Lung (tissue), 12 donors: Measurements from ENCODE around the gene RHOT1. TPM values are rescaled to one million over a fixed set of nuclear protein-coding genes. Genes with fewer than 3 reads are reported as not detected.

Experiments used
- ATAC-seq: fragments of 200-7000 bp; cut with Tn5 transposase; one replicate; pipeline ENCODE4 v1.9.1; 2020; ENCODE audit warnings: moderate number of reproducible peaks; ENCODE audit not compliant: insufficient read depth, low FRiP score
- DNase-seq, 3 donors: peaks; one replicate each; pipeline ENCODE4 v3.0.0-alpha.2; 2013 to 2017
- H3K27ac ChIP-seq, 2 donors: one replicate each; pipeline ENCODE4 v1.5.1; 2013; ENCODE audit warnings: mild to moderate bottlenecking in 2 of 2, moderate library complexity in 2 of 2, control low read depth in 1 of 2, inconsistent platforms in 1 of 2, low read depth in 1 of 2, low read length in 1 of 2
- H3K27me3 ChIP-seq, 3 donors: one replicate each; pipeline ENCODE4 v1.5.1; 2013; ENCODE audit warnings: low read length in 2 of 3; ENCODE audit not compliant: control insufficient read depth in 3 of 3, insufficient read depth in 3 of 3
- H3K36me3 ChIP-seq, 4 donors: one replicate each; pipeline ENCODE4 v1.5.1; 2013; ENCODE audit warnings: low read length in 4 of 4, mild to moderate bottlenecking in 1 of 4, moderate library complexity in 1 of 4; ENCODE audit not compliant: control insufficient read depth in 4 of 4, insufficient read depth in 4 of 4
- H3K4me1 ChIP-seq, 5 donors: one replicate each; pipeline ENCODE4 v1.5.1; 2013; ENCODE audit warnings: low read length in 5 of 5, mild to moderate bottlenecking in 2 of 5, moderate library complexity in 1 of 5; ENCODE audit not compliant: control insufficient read depth in 5 of 5, insufficient read depth in 5 of 5
- H3K4me3 ChIP-seq: one replicate; pipeline ENCODE4 v1.5.1; 2013; ENCODE audit warnings: mild to moderate bottlenecking, control low read depth, moderate library complexity
- H3K9ac ChIP-seq, 2 donors: one replicate each; pipeline ENCODE4 v1.5.1; 2013; ENCODE audit warnings: low read length in 2 of 2, control low read depth in 1 of 2; ENCODE audit not compliant: insufficient read depth in 1 of 2
- H3K9me3 ChIP-seq, 4 donors: one replicate each; pipeline ENCODE4 v1.5.1; 2013; ENCODE audit warnings: low read length in 3 of 4, mild to moderate bottlenecking in 1 of 4, moderate library complexity in 1 of 4; ENCODE audit not compliant: control insufficient read depth in 4 of 4, insufficient read depth in 3 of 4
- CTCF ChIP-seq: IDR thresholded peaks from 2 replicates; pipeline ENCODE4 v1.5.1; 2012; ENCODE audit warnings: mild to moderate bottlenecking; ENCODE audit errors: control extremely low read depth, extremely low read depth
- WGBS, 2 donors: extraction: QIAGEN DNeasy Blood & Tissue Kit; methylation state at CpG; one replicate each; pipeline ENCODE4 v1.1.7; 2013; 5-methylcytosine and 5-hydroxymethylcytosine counted together
- polyA plus RNA-seq, 2 donors: library from polyadenylated mRNA; stranded (reverse); fragments of 200-250 nt; gene quantifications; one replicate each; pipeline ENCODE4 v1.2.1, GENCODE V29; 2013
- total RNA-seq, 2 donors: library from RNA; depleted of rRNA in 1 of 2; stranded (reverse); fragments of >200 nt in 1 of 2; gene quantifications; one replicate each; pipeline ENCODE4 v1.2.1, GENCODE V29; 2014 to 2021
- donor health status: control.
- donor health status: control.
- donor health status: Bipolar disorder and iron deficiency.
- donor health status: healthy.
- donor health status: DM: yes; HTN: yes; CAD: no.

RHOT1 gene
- total and polyA plus RNA-seq, 4 donors: 28.5 to 90.5 (median 44.9) TPM

GRCh38 chr17:32235588-32235987 lies 93.3 kb downstream of the RHOT1 start:
- no peak for TF ChIP-seq CTCF
- no peak overlapping the region for H3K4me3 ChIP-seq
- H3K27me3 ChIP-seq: no peaks in the 10 kb centered on the region
- no peak overlapping the region for H3K27ac ChIP-seq
- 76 to 96% methylated on average over 2 of the region's 2 CpGs for WGBS, 2 donors
- H3K36me3 ChIP-seq: no peaks in the 10 kb centered on the region
- no peak for DNase-seq
- ATAC-seq: no peak
- H3K9ac ChIP-seq: no peak overlapping the region
- H3K4me1 ChIP-seq: no peaks in the 10 kb centered on the region
- no peaks in the 10 kb centered on the region for H3K9me3 ChIP-seq

- 38 to 71% methylated on average over 2 of the region's 2 CpGs for WGBS, 2 donors
- no peak overlapping the region for H3K9ac ChIP-seq
- no peak overlapping the region for H3K4me3 ChIP-seq
- no peak for TF ChIP-seq CTCF
- ATAC-seq (no peak), DNase-seq (no peak)
- no peaks in the 10 kb centered on the region for H3K9me3 ChIP-seq
- H3K27me3 ChIP-seq: no peaks in the 10 kb centered on the region
- peaks cover 0 to 6% (median 4%) of the 10 kb centered on the region in 5 donors for H3K4me1 ChIP-seq
- no peak overlapping the region for H3K27ac ChIP-seq
- no peaks in the 10 kb centered on the region for H3K36me3 ChIP-seq
Observed at GRCh38 chr17:32239456-32239855, 97.2 kb downstream of the RHOT1 start.

GRCh38 chr17:32240750-32241149 lies 98.4 kb downstream of the RHOT1 start:
- no peak for TF ChIP-seq CTCF
- Histone ChIP-seq H3K4me1 (peaks cover 0 to 6% (median 4%) of the 10 kb centered on the region in 5 donors), H3K9ac (no peak overlapping the region), H3K27me3 (no peaks in the 10 kb centered on the region), H3K27ac (no peak overlapping the region), H3K36me3 (no peaks in the 10 kb centered on the region), H3K4me3 (no peak overlapping the region), H3K9me3 (no peaks in the 10 kb centered on the region)
- ATAC-seq (no peak), DNase-seq (peak in 1 of 3 donors; percentile 49)
- WGBS, 2 donors: 79 to 86% methylated on average over 8 of the region's 8 CpGs

- 69 to 92% methylated on average over 1 of the region's 1 CpG for WGBS, 2 donors
- H3K27me3 ChIP-seq: no peaks in the 10 kb centered on the region
- TF ChIP-seq CTCF: no peak
- no peak overlapping the region for H3K27ac ChIP-seq
- no peak for DNase-seq
- H3K36me3 ChIP-seq: no peaks in the 10 kb centered on the region
- H3K9me3 ChIP-seq: no peaks in the 10 kb centered on the region
- no peak overlapping the region for H3K9ac ChIP-seq
- H3K4me3 ChIP-seq: no peak overlapping the region
- H3K4me1 ChIP-seq: peaks cover 0 to 6% (median 4%) of the 10 kb centered on the region in 5 donors
- no peak for ATAC-seq
Observed at GRCh38 chr17:32241640-32242039, 99.3 kb downstream of the RHOT1 start.
